Ureter (tissue), 1 donor: ENCODE measurements around the gene SYT13. TPM values are rescaled to one million over a fixed set of nuclear protein-coding genes. Genes with fewer than 3 reads are reported as not detected.

Source experiments
- DNase-seq: peaks from one replicate; pipeline ENCODE4 v3.0.0-alpha.2; 2020; ENCODE audit warnings: low spot score
- total RNA-seq: library from RNA; stranded (reverse); gene quantifications from one replicate; pipeline ENCODE4 v1.2.4, GENCODE V29; 2023
- donor health status: DM: yes; HTN: yes; CAD: no.

SYT13 gene
- total RNA-seq, 1 donor from 2014 or later = not detected

DNA sequence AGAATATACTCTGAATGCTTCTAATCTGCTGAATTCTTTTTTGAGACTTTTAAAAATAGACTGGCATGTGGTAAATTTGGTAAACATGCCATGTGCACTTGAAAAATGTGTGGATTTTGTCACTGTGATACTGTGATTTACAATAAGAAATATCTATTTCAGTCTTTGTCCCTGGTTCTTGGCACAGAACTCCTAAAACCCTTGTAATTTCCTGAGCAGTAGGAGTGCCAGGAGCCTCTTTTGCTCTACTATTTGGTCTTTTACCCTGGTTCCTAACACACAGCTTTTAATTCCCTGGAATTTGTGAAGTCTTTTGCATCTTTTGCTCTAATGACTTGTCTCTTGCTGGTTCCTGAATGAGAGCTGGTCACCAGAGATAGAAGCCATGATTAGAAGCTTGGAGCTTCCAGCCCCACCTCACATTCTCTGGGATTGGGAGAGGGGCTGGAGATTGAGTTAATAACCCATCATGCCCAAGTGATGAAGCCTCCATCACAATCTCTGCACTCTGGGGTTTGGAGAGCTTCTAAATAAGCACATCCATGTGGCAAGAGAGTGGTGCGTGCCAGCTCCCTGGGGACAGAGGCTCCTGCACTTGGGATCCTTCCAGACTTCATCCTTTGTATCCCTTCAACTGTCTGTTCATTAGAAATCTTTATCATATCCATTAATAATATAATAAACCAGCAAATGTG is 27.2 kb upstream of the SYT13 start:
- DNase-seq = no peak

DNA sequence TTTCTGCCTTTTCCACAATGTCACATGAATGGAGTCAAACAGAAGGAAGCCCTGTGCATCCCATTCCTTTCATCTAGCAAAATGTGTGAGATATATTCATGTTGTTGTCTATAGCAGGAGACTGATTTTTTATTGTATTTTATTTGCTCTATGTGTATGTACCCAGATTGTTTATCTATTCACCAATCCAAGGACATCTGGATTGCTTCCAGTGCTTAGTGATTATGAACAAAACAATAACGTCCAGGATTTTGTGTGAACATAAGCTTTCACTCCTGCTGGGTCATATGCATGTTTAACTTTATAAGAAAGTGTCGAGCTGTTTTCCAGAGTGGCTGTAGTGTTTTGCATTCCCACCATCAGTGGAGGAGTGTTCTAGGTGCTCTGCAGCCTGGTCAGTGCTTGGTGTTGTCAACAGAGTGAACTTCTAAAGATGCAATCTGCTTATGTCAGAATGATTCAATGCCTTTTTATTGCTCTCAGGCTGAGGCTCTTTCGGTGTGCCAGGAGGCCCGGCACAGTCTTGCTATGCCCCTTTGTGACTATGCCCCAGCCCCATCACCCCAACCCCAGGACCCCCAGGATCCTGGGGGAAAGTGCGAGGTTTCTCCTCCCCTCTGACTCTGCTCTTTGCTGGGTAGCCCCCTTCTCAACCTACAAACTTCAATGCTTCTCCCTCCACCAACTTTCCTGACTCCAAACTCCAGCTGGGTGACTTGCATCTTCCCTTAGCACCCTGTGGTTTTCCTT is 19.9 kb upstream of the SYT13 start:
- DNase-seq = no peak

DNA sequence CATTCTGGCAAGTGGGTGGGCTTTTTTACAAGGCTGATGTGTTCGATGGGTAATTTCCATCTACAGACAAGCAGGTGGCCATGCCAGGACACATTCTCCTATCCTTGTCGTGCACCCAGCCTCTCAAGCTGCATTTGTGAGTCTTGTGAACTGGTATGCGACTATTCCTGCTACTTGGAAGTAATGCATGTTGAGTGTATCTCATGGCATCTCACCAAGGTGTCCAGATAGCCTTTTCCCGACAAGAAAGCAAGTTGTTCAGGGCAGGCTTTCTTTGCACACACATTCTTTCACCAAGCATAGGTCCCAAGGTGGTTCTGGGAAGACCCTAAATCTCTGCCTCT is 18.8 kb upstream of the SYT13 start:
- no peak for DNase-seq

DNA sequence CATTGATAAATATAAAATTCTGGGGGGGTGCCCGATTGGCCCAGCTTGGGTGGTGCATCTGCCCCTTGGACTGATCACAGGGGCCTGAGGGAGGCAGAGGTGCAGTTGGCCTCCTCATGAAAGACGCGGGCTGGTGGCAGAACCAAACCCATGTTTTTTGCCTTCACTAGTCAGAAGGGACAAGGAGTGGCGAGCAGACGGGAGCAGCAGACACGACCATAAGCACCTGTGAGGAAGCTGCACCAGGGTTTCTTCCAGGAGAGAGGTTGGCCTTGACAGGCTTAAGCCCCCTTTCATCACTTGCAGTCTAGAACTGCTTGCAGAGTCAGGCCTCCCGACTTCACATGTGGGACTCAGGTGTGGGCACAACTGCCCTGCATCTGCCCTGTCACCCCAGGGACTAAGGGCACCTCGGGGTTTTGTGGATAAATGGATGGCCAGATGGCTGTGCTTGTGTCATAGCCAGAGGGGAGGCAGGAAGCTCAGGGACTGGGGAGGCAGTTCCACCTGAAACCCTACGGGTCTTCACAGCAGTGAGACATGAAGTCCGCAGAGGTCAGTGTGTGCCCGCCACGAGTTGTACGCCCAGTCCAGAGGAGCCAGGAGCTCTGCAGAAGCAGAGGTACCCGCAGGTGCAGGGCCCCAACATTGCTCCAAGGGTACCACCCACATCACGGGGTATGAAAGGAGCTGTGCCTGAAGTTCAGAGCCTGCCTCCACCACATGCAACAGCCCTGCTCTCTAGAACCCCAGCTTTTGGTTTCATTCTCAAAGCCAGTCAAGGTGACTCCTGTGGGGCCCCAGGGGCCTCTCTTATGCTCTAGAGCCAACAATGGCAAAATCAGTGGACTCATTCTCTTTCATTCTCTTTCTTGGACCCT is 18.2 kb upstream of the SYT13 start:
- DNase-seq = no peak

DNA sequence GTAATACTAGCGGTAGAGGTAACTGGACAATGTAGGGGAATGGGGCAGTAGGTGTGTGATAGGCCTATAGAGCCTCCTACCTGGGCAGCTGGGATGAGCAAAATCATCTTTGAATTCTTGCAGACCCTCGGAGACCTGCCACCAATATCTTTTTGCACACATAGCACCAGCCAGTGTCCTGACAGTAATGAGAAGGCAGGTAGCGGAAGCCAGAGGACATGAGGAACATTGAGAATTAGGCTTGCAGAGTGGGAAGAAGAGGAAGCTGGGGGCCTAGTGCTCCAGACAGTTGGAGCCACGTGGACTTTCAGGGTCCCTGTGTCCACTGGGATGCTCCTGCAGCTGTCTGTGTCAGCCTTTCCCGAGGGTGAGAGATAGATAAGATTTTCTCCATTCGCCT is 17.2 kb upstream of the SYT13 start:
- DNase-seq = no peak

DNA sequence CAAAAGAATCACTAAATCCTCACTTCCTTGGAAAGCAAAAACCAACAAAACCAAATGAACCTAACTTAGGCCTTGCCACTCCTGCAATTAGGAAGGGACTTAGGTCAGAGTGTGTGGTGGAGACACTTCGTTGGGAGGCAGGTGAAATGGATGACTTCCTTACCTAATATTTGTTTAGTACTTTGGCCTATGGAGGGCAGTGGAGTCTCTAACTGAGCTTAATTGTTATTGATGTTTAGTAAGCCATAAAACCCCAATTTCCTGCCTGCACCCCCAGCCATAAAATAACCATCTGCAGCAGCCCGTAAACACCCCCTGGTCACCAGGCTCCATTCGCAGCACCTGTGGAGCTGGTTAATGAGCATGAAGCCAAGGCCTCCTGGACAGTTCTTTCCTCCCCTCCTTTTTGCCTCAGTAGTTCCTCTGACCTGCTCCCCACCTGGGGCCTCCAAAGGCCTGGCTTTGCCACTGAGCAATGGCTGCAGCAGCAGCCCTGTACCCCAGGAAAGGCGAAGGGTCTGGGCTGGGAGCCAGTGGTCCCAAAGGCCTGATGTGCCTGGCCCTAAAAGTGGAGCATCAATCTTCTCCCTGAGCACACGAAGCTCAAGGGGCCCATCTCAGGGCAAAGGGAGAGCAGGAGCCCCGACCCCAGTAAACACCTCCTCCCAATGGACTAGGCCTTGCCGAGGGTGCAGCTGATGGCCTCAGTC is 15.6 kb upstream of the SYT13 start:
- no peak for DNase-seq

DNA sequence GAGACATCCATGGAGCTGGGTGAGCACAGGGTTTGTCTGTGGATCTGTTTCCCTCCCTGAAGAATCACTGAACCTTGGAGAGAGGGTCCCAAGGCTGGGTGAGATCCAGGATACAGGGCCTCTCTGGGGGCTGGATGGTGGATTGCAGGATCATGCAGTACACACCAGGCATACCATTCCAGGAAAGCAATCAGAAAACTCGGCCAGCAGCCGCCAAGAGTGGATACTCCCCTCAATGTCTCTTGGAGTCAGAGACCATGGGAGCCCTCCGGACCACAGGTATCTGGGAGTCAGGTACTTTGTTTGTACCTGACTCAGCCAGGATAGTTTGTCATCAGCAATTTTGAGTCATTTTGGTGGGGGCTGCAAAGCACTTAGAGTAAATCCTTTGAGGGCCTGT is 14.6 kb upstream of the SYT13 start:
- DNase-seq = no peak

DNA sequence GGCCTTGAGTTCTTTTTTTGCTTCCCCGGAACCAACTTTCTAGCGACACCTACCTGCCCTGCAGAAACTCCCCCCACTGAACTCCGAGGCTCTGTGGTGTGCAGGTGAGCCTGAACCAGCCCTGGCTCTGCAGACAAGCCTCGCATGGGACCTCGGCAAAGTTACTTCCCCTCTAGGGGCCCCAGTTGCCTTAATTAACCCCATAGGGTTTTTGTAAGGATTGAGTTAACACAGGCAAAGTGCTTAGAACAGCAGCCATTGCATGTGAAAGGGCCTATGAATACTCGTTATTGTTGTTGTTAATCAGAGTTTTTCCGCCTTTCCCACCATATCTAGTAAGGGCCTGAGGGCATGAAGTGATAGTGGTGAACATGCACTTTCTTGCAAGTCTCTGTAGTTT is 12.6 kb upstream of the SYT13 start:
- DNase-seq = no peak

DNA sequence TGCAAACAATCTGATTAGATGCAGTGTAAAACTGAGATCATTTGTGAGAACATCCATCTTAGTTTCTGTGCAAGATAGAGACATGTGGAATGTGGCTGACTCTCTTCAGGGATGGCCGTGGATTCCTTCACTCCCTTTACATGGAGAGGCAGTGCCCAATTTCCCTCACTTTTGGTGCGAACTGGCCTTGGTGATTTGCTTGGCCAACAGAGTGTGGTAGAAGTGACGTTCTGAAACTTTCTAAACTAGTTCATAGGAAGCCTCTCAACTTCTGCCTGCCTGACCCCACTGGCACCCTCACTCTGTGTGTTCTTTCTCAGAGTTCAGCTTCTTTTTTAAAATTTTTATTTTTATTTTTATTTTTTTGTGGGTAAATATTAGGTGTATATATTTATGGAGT is 9.9 kb upstream of the SYT13 start:
- DNase-seq = no peak

DNA sequence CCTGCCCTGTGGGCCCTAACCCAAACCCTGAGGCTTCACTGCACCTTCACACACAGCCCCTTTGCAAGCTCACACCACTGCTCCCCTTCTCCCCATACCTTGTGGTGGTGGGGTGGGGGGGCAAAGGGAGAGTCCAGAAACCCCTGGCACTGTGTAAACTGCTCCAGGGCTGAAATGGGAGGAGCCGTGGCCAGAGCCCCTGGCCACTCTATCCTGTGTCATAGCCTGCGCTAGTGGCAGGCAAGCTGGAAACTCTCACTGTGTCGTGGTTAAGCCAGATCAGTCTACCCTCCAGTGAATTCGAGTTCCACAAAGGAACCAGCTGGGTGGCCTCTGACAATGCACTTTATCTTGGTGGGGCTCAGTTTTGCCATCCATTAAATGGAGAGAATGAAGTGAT is 8.4 kb upstream of the SYT13 start:
- DNase-seq = no peak

DNA sequence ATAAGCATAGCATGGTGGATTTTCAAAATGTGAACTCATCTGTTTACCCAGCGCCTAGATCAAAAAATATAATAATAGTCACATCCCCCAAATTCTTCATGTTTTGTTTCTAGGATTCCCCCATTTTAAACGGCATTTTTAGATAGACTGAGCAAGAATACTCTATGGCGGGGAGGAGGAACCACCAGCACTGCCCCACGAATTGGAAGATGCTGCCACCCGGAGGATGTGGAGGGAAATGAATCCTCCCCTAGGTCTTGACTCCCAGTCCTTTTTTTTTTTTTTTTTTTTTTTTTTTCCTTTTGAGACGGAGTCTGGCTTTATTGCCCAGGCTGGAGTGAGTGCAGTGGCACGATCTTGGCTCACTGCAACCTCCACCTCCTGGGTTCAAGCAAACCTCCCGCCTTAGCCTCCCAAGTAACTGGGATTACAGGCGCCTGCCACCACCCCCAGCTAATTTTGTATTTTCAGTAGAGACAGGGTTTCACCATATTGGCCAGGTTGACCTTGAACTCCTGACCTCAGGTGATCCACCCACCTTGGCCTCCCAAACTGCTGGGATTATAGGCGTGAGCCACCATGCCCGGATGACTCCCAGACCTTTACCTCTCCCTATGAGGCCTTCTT is 7.5 kb upstream of the SYT13 start:
- peak; percentile 79 for DNase-seq

DNA sequence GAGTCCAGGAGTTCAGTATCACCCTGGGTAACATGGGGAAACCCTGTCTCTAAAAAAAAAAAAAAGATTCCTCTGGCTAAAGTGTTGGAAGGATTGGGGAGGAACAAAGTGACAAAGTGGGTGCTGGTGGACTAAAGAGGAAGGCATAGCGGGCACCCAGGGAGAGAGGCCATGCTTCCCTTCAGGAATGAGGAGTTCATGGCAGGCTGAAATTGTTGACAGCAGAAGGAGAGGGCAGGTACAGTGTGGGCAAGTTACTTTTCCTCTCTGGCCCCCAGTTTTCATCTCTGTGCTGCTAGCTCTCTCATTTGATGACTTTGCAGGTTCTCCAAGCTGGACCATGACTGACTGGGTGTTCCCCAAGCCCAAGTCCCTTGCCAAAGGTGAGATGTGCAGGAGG is 4.4 kb upstream of the SYT13 start:
- DNase-seq = no peak

DNA sequence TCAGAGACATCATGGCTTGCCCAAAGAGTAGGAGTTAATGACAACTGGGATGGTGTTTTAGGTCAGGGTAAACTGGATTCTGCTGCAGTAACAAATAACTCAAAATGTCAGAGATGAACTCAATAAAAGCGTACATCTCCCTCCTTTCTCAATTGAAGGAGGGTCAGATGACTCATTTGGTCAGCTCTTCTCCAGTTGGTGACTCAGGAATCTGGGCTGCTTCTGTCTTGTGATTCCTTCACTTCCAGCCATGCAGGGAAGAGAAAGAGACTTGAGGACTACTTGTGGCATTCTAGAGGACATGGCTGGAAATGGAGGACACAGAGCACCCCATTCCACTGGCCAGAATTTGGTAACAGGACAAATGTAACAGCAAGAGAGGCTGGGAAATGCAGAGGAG is 3.2 kb upstream of the SYT13 start:
- no peak for DNase-seq

DNA sequence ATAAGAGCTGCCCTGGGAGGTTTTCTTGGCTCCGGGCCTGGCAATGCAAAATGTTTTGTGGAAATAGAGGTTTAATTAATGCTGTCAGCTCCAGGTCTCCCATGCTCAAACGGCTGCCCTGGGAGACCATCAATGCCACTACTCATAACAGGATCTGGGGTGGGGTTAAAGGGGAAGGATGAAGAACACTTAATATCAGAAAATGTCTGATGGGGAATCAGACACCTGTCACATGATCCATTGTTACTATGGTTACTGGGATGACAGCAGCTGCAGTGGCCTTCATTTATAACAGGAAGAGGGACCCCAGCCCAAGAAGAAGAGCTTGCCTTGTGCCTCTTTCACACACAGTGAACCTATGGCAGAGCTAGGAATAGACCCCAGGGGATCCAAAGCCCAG is 2.2 kb upstream of the SYT13 start:
- DNase-seq = no peak

DNA sequence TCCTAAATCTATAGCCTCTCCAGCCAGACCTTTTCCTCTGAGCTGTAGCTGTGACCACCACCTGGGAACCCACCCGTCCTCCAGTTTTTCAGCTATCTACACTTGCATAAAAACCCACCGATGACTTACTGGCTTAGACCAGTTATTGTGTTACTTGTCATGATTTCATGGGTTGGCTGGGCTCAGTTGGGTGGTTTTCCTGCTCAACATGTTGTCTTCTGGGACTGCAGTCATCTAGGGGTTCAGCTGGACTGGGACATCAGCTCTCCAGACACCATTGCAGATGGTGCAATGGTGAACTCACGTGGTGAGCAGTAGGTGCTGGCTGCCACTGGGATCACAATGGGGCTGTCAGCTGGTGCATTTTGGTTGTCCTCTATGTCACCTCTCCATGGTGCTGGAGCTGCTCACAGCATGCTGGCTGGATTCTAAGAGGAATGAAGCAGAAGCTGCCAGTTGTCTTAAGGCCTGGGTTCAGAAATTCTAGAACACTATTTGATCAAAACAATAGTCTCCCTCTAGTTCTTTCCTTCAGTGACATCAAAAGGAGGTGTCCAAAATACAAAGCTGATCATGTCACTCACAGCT is 1.3 kb upstream of the SYT13 start:
- no peak for DNase-seq

DNA sequence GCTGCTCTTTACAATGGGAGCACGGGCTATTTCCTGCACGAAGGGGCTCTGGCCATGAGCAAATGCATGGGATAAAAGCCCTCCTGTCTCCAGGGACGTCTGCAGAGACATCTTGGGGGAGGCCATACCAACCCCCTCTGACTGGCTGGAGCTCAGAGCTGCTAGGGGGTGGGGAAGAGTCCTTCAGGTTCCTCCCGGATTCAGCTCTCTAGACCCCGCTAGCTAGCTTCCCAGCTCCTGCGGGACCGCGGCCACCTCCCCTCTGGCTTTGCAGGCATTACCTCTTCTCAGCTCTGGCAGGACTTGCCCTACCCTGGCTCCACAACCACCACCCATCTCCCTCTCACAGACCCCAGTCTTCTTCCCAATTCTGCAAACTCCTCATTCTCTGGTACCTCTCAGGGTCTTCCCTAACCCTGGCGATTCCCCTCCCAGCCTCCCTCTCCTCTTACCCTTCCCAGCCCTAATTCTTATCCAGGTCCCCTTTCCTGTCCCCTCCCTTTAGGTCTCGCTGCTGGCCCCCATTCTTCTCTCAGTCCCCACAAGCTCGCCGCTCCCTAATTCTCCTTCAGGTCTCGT is 802 bp downstream of the SYT13 start:
- no peak for DNase-seq

DNA sequence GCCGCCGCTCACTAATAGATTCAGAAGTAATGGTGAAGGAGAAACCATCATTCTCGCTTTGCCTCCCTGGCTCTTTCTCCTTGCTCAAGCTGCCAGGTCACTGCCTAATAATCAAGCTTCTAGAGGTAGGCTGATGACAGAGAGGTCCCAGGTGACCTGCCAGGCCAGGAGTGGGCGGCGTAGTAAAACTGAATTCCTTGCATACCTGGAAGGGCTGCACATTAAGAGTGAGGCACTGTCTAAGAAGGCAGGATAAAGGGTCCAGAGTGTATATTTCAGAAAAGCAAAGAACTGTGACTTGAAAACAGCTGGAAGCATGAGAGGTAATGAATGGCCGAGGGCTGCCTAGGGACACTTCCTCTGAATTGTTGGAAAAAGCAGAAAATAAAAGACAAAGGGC is 4.1 kb downstream of the SYT13 start:
- no peak for DNase-seq

DNA sequence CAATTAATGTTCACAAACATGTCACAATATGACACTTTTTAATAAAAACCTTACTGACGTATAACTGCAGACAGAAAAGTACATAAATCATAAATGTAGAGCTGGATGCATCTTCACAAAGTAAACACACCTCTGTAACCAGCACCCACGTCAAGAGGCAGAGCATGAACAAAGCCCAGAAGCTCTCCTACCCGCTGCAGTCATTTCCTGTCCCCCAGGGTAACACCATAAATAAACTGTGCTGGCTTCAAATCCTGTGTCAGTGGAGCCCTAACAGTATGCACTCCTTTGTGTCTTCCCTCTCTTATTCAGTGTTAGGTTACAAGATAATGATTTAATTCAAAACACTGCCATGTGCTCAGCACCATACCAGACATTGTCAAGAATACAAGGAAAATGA is 5.7 kb downstream of the SYT13 start:
- no peak for DNase-seq

DNA sequence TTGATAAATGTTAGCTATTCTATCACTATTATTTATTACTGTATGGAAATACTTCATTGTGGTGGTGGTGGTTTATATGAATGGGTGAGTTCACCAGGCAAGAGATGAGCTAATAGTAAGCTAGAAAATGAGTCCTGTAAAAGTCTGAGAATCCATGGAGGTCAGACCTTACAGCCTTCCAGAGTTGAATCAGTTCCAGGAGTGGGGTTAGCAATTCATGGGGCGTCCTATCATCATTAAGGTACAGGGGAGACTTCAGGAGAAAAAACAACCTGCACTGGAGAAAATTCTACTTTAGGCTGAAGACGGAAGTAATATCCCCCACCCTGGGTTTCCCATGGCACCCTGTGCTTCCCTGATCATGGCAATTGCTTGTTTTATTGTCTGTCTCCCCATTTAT is 6.5 kb downstream of the SYT13 start:
- DNase-seq = no peak

DNA sequence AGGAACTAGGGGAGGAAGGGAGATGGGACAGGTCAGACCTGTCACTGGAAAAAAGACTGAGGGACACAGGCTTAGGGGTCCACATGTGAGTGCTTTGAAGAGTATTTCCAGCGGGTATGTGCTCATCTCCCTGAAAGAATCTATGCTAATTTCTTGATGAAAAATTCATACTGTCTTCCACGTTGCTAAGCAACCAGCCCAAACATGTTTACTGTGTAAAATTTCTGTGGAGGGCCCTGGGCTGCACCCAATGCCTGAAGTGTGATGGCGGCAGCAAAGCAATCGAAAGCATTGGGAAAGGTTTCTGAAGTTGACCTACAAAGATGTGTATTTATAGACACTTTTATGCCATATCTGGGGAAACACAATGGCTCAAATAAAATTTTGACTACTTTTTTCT is 7.4 kb downstream of the SYT13 start:
- no peak for DNase-seq

DNA sequence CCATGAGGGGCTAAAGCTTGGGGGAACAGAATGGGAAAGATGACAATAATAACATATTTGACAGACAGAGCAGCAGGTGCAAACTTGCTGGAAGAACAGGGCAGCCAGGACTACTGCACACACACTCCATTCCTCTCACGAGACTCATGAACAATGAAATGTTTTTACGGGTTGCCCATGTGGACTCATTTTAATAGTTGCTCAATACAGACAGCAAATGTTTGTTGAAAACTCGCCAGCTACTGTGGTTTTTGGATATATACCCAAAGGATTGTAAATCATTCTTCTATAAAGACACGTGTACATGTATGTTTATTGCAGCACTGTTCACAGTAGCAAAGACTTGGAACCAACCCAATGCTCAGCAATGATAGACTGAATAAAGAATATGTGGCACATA is 10.3 kb downstream of the SYT13 start:
- no peak for DNase-seq
